Measurements from ENCODE around the gene HEY2. TPM values are rescaled to one million over a fixed set of nuclear protein-coding genes. Genes with fewer than 3 reads are reported as not detected.
"Not testable (repeated sequence)": the region's sequence is repeated elsewhere in the genome, so short reads cannot be mapped to it uniquely, and the experiment has no call there.

The HEY2 gene
- total RNA-seq: not detected

GRCh38 chr6:125749173-125749864 is at the start of gene HEY2:
HEY2 (plus strand) TSS chr6:125749632; CDS start chr6:125749777, 145 bp downstream.
- peak; percentile 91 for DNase-seq
- H3K36me3 Mint-ChIP-seq (ENCODE audit: low read depth): no peaks in the 10 kb centered on the region
- POLR2A ChIA-PET: no interaction called here
- CTCF ChIA-PET: interaction anchor here (0.6 to 0.8 kb wide), 3 partner anchors 11 to 155 kb away, joined by 3 to 4 read pairs (median 3); no protein-coding TSS in a partner anchor
- peaks cover 35% of the 10 kb centered on the region for H3K4me1 Mint-ChIP-seq
- H3K9me3 Mint-ChIP-seq (ENCODE audit: low read depth): no peaks in the 10 kb centered on the region
- peaks cover 57% of the 10 kb centered on the region for H3K27me3 Mint-ChIP-seq
- intact Hi-C loops (cut with DNase I, micrococcal nuclease): loop anchor here in 1 of 2 experiments (1.0 to 5.0 kb wide), 5 partner anchors 31 to 597 kb away; partner anchors contain the start of genes HDDC2, HINT3, NCOA7 and TPD52L1
- no peak within 1 kb of the TSS for H3K27ac Mint-ChIP-seq
- H3K4me3 Mint-ChIP-seq: peak within 1 kb of the TSS; percentile 74
- peak; percentile 78 for ATAC-seq

- Mint-ChIP-seq H3K27ac (no peak overlapping the region), H3K9me3 (ENCODE audit: low read depth) (no peaks in the 10 kb centered on the region), H3K4me3 (no peak overlapping the region), H3K4me1 (no peaks in the 10 kb centered on the region), H3K27me3 (peaks cover 3% of the 10 kb centered on the region), H3K36me3 (ENCODE audit: low read depth) (no peaks in the 10 kb centered on the region)
- DNase-seq (no peak), ATAC-seq (no peak)
- ChIA-PET CTCF (interaction anchor here (0.6 kb wide), 1 partner anchor 256 kb away, joined by 3 read pairs; no protein-coding TSS in a partner anchor), POLR2A (no interaction called here)
- intact Hi-C loops (cut with DNase I, micrococcal nuclease): no loop called here
Observed at GRCh38 chr6:125700581-125701353, 48.7 kb upstream of the HEY2 start.

- H3K36me3 Mint-ChIP-seq (ENCODE audit: low read depth): no peaks in the 10 kb centered on the region
- ATAC-seq: no peak
- CTCF ChIA-PET: no interaction called here
- no peak overlapping the region for H3K27ac Mint-ChIP-seq
- H3K4me1 Mint-ChIP-seq: no peaks in the 10 kb centered on the region
- POLR2A ChIA-PET: no interaction called here
- H3K27me3 Mint-ChIP-seq: peaks cover 3% of the 10 kb centered on the region
- H3K9me3 Mint-ChIP-seq (ENCODE audit: low read depth): no peaks in the 10 kb centered on the region
- no peak overlapping the region for H3K4me3 Mint-ChIP-seq
- intact Hi-C loops (cut with DNase I, micrococcal nuclease): no loop called here
- no peak for DNase-seq
Observed at GRCh38 chr6:125701354-125701668, 48.1 kb upstream of the HEY2 start.

- POLR2A ChIA-PET; intact Hi-C loops (cut with DNase I, micrococcal nuclease); H3K4me3 Mint-ChIP-seq; ATAC-seq; DNase-seq; H3K36me3 Mint-ChIP-seq (ENCODE audit: low read depth); H3K4me1 Mint-ChIP-seq; H3K27me3 Mint-ChIP-seq; H3K9me3 Mint-ChIP-seq (ENCODE audit: low read depth); CTCF ChIA-PET; H3K27ac Mint-ChIP-seq: not testable (repeated sequence)
Observed at GRCh38 chr6:125703882-125704281, 45.5 kb upstream of the HEY2 start.

- H3K36me3 Mint-ChIP-seq (ENCODE audit: low read depth): no peaks in the 10 kb centered on the region
- H3K27ac Mint-ChIP-seq: no peak overlapping the region
- no peak for DNase-seq
- peaks cover 2% of the 10 kb centered on the region for H3K27me3 Mint-ChIP-seq
- H3K9me3 Mint-ChIP-seq (ENCODE audit: low read depth): peaks cover 9% of the 10 kb centered on the region
- ChIA-PET CTCF (no interaction called here), POLR2A (no interaction called here)
- H3K4me3 Mint-ChIP-seq: no peak overlapping the region
- intact Hi-C loops (cut with DNase I, micrococcal nuclease): no loop called here
- ATAC-seq: no peak
- peaks cover 2% of the 10 kb centered on the region for H3K4me1 Mint-ChIP-seq
Observed at GRCh38 chr6:125707615-125708243, 41.7 kb upstream of the HEY2 start.

GRCh38 chr6:125711013-125711675 is 38.3 kb upstream of the HEY2 start:
- ChIA-PET POLR2A (no interaction called here), CTCF (no interaction called here)
- peaks cover 9% of the 10 kb centered on the region for H3K9me3 Mint-ChIP-seq (ENCODE audit: low read depth)
- H3K27me3 Mint-ChIP-seq: peaks cover 2% of the 10 kb centered on the region
- intact Hi-C loops (cut with DNase I, micrococcal nuclease): no loop called here
- H3K4me3 Mint-ChIP-seq: no peak overlapping the region
- H3K36me3 Mint-ChIP-seq (ENCODE audit: low read depth): no peaks in the 10 kb centered on the region
- peaks cover 8% of the 10 kb centered on the region for H3K4me1 Mint-ChIP-seq
- no peak for DNase-seq
- no peak overlapping the region for H3K27ac Mint-ChIP-seq
- ATAC-seq: no peak

GRCh38 chr6:125714441-125715090 is 34.9 kb upstream of the HEY2 start:
- CTCF ChIA-PET: interaction anchor here (0.9 to 1.1 kb wide), 3 partner anchors 39 to 401 kb away, joined by 3 to 4 read pairs (median 3); no protein-coding TSS in a partner anchor

GRCh38 chr6:125717120-125717731 is 32.2 kb upstream of the HEY2 start:
- ChIA-PET POLR2A (no interaction called here), CTCF (no interaction called here)
- Mint-ChIP-seq H3K4me1 (peaks cover 7% of the 10 kb centered on the region), H3K9me3 (ENCODE audit: low read depth) (no peaks in the 10 kb centered on the region), H3K36me3 (ENCODE audit: low read depth) (no peaks in the 10 kb centered on the region), H3K27ac (no peak overlapping the region), H3K4me3 (no peak overlapping the region), H3K27me3 (peaks cover 7% of the 10 kb centered on the region)
- intact Hi-C loops (cut with DNase I, micrococcal nuclease): no loop called here
- DNase-seq: no peak
- no peak for ATAC-seq

More at GRCh38 chr6:125714441-125715090, 34.9 kb upstream of the HEY2 start:
- peak; percentile 69 for ATAC-seq
- Mint-ChIP-seq H3K4me3 (no peak overlapping the region), H3K27me3 (peaks cover 3% of the 10 kb centered on the region), H3K4me1 (peaks cover 7% of the 10 kb centered on the region), H3K9me3 (ENCODE audit: low read depth) (peaks cover 9% of the 10 kb centered on the region), H3K36me3 (ENCODE audit: low read depth) (no peaks in the 10 kb centered on the region), H3K27ac (no peak overlapping the region)
- POLR2A ChIA-PET: no interaction called here
- intact Hi-C loops (cut with DNase I, micrococcal nuclease): no loop called here
- no peak for DNase-seq

GRCh38 chr6:125718109-125718508 is 31.3 kb upstream of the HEY2 start:
- Mint-ChIP-seq H3K27me3 (peaks cover 13% of the 10 kb centered on the region), H3K27ac (no peak overlapping the region), H3K9me3 (ENCODE audit: low read depth) (no peaks in the 10 kb centered on the region), H3K4me3 (no peak overlapping the region), H3K4me1 (peaks cover 7% of the 10 kb centered on the region), H3K36me3 (ENCODE audit: low read depth) (no peaks in the 10 kb centered on the region)
- CTCF ChIA-PET: interaction anchor here (0.6 to 0.7 kb wide), 3 partner anchors 69 to 648 kb away, joined by 3 to 5 read pairs (median 3); no protein-coding TSS in a partner anchor
- ATAC-seq: no peak
- POLR2A ChIA-PET: no interaction called here
- intact Hi-C loops (cut with DNase I, micrococcal nuclease): no loop called here
- no peak for DNase-seq

GRCh38 chr6:125722886-125723285 is 26.5 kb upstream of the HEY2 start:
- H3K4me1 Mint-ChIP-seq: no peaks in the 10 kb centered on the region
- intact Hi-C loops (cut with DNase I, micrococcal nuclease): no loop called here
- H3K36me3 Mint-ChIP-seq (ENCODE audit: low read depth): no peaks in the 10 kb centered on the region
- no peaks in the 10 kb centered on the region for H3K9me3 Mint-ChIP-seq (ENCODE audit: low read depth)
- DNase-seq (no peak), ATAC-seq (no peak)
- H3K27ac Mint-ChIP-seq: no peak overlapping the region
- H3K4me3 Mint-ChIP-seq: no peak overlapping the region
- CTCF ChIA-PET: interaction anchor here (0.7 kb wide), 1 partner anchor 88 kb away, joined by 3 read pairs; no protein-coding TSS in a partner anchor
- H3K27me3 Mint-ChIP-seq: peaks cover 23% of the 10 kb centered on the region
- POLR2A ChIA-PET: no interaction called here

GRCh38 chr6:125727216-125727615 is 22.2 kb upstream of the HEY2 start:
- CTCF ChIA-PET: interaction anchor here (1.3 kb wide), 1 partner anchor 33 kb away, joined by 3 read pairs; no protein-coding TSS in a partner anchor
- Mint-ChIP-seq H3K4me3 (no peak overlapping the region), H3K36me3 (ENCODE audit: low read depth) (no peaks in the 10 kb centered on the region), H3K27ac (no peak overlapping the region), H3K27me3 (peaks cover 20% of the 10 kb centered on the region), H3K4me1 (no peaks in the 10 kb centered on the region), H3K9me3 (ENCODE audit: low read depth) (no peaks in the 10 kb centered on the region)
- POLR2A ChIA-PET: no interaction called here
- intact Hi-C loops (cut with DNase I, micrococcal nuclease): no loop called here
- no peak for ATAC-seq
- DNase-seq: no peak
